NCI-H460 (cell line): ENCODE measurements around the gene SNX30. TPM values are rescaled to one million over a fixed set of nuclear protein-coding genes. Genes with fewer than 3 reads are reported as not detected.

Experiments used
- DNase-seq: peaks from one replicate; pipeline ENCODE4 v3.0.0-alpha.2; 2016; ENCODE audit warnings: low read depth; ENCODE audit errors: extremely low read depth
- total RNA-seq: library from RNA; depleted of rRNA; stranded (reverse); fragments of >200 nt; shearing (Covaris generic); gene quantifications from 2 replicates; pipeline ENCODE4 v1.2.3, GENCODE V29; 2014

The SNX30 gene
- total RNA-seq, 1 experiment from 2014 or later: 8.2 TPM

GRCh38 chr9:112751056-112751795, 666 bp downstream of the SNX30 start:
- DNase-seq: no peak

DNA sequence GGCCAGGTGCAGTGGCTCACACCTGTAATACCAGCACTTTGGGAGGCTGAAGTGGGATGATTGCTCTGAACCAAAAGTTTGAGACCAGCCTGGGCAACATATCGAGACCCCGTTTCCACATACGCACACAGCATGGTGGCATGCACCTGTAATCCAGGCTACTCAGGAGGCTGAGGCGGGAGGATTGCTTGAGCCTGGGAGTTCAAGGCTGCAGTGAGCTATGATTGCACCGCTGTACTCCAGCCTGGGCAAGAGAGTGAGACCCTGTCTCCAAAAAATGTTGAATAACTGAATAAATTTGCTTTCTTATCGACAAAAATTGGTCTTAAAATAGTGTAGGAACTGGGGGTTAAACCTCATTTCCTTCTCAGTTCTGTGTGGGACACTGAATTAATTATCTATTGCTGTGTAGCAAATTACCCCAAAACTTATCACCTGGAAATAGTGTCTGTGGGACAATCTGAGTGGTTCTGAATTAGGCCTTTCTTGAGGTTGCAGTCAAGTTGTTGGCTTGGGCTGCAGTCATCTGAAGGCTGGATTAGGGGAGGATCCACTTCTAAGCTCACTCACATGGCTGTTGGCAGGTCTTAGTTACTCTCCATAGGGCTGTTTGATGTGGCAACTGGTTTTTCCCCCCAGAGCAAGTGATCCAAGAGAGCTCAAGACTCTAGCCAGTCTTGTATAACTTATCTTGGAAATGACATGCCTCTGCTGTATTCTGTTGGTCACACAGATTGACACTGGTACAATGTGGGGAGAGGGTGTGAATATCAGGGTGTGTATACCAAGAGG, 2.0 kb downstream of the SNX30 start:
- no peak for DNase-seq

DNA sequence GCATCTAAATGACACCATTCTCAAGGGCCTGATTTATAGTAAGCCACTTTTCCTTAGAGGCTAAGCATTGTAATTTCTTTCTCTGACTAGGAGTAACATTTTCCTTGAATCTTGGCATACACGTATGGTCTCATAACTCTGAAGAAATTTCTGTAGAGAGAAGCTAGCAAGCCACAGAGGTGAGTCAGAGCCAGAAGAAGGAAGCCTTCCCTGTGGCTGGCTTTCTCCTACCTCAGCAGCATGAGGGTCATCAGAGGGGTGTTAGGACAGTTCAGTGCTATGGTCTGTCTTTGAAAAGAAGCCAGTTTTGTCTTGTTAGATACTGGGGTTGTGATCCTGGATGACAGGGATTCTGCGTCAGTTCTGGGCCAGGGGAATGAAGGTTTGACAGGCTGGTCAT, 3.2 kb downstream of the SNX30 start:
- no peak for DNase-seq

DNA sequence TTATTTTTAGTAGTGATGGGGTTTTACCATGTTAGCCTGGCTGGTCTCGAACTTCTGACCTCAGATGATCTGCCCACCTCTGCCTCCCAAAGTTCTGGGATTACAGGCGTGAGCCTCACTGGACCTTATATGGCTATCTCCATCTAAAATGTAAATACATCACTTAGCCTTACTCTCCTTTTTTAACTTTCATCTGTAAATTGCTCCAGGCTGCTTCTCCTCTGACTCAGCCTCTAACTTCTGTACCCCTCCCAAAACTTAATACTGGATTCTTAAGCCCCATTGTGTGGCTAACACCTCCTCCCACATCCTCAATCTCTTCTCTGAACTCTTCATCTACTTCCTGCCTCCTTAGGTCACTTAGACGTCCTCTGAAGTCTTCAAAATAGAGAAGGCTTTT, 4.0 kb downstream of the SNX30 start:
- no peak for DNase-seq

DNA sequence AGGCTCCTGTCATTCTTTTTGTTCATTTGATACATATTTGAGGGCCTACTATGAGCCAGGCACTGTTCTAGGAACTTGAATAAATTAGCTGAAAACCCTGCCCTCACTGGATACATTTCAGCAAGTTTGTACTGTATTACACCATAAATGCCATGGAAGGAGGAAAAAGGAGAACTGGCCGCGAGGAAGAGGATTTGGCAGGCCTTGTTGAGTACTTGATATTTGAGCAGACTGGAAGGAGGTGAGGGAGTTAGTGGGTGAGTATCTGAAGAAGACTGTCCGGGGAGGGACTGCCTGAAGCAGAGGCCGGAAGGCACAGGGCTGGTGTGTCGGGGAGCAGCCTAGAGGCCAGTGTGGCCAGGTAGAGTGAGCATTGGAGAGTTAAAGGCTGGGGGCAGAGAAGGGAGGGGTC, 4.5 kb downstream of the SNX30 start:
- DNase-seq: no peak

DNA sequence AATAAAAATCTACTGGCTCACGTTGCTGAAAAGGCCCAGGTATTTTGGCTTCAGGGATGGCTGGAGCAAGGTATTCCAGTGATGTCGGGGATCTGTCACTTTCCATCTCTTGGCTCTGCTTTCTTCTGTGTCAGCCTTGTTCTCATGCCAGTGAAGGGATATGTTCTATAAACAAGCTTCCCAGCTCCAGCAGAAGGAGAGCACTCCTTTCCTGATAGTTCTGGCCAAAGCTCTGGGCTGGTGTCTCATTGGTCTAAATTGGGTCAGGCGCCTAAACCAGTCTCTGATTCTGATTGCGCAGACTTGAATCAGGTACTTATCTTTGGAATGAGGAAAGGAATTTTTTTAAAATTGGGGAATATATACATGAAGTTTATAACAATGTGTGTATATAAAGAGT, 5.1 kb downstream of the SNX30 start:
- no peak for DNase-seq

GRCh38 chr9:112757282-112757883, 6.8 kb downstream of the SNX30 start:
- no peak for DNase-seq

DNA sequence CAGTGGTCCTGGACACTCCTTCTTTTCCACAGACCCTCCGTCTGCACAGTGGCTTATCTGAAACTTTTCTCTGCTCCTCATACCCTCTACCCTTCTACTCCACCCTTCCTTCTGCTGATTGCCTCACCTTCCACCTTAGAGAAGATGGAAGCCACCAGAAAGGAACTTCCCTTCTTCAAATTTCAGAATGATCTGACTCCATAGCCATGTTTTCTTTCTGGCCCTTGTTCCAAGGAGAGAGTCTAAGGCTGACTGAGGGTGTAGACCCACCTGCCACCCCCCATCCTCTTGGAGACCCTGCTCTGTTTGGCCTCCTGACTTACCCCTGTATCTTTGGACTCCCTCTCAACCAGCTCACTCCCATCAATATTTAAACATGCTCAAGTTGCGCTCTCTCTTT, 7.4 kb downstream of the SNX30 start:
- no peak for DNase-seq

DNA sequence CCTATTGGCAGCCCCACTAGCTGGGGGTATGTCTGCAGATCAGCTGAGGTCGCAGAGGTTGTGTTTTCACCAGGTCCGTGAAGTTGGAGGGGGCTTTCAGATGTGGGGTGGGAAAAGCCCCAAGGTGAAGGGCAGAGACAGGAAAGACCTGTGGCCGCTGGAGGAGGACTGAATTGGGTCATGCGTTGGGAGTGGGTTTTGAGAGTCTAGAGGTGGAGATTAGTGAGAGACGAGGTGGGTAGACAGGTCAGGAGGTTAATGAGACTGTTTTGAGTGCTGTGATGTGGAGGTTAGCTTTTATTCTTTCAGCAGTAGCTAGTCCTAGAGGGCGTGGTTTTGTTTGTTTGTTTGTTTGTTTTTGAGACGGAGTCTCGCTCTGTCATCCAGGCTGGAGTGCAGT, 10.3 kb downstream of the SNX30 start:
- DNase-seq: no peak

DNA sequence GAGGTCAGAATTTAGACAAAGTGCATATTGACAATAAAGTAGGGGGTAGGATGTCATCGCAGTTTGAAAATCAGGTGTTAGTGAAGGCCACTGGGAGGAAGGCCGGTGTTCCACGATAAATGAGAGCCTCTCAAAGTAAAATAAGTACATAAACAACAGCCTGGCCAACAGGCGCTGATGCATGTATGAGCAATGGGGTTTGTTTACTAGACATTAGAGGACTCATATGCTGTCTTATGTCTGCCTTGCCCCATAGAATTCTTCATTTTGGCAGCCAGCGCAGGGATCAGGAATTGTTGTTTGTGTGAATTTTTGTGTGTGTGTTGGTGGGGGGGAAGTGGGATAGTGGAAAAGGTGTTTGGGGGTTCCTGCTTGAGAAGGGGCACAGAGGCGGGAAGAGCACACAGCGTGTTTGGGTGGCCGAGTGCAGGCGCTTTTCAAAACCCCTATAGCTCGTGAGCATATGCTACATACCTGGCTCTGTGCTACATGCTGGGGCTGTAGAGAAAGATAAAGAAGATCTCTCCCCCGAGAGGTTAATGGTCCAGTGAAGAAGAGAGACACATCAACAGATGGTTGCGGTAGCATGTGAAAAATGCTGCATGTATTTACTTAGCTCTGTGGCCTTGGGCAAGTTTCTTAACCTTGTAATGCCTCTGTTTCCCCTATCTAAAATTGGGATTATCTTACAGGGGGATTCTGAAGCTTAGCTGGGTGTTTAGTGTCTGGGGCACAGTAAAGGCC, 11.5 kb downstream of the SNX30 start:
- DNase-seq: no peak

DNA sequence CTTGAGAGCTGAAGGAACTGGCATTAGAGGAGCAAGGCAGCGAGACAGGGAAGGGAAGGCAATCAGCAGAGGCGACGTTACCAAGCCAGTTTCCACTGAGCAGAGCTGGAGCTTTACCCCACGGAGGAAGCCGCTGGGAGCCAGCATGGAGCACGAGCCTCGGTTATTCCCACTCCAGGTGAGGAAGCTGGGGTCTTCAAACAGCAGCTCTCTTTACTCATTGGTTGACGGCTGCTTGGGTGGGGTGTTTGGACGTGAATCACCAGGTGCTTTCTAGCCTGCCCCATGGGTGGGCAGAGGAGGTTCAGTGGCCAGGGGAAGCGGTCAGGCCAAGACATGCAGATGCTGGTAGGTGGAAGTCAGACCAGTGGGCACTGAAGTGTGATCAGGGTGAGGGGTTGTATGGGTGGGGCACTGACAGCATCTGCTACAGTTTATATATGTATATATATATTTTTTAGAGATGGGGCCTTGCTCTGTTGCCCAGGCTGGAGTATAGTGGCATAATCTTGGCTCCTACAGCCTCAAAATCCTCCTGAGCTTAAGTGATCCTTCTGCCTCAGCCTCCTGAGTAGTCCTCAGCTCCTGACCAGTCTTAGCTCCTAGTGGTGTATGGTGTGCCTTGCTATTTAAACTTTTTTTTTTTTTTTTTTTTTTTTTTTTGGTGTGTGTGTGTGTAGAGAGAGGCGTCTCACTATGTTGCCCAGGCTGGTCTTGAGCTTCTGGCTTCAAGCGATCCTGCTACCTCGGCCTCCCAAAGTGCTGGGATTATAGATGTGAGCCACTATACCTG, 12.4 kb downstream of the SNX30 start:
- no peak for DNase-seq

GRCh38 chr9:112764344-112764743, 13.8 kb downstream of the SNX30 start:
- no peak for DNase-seq

GRCh38 chr9:112764837-112765236, 14.3 kb downstream of the SNX30 start:
- DNase-seq: no peak

DNA sequence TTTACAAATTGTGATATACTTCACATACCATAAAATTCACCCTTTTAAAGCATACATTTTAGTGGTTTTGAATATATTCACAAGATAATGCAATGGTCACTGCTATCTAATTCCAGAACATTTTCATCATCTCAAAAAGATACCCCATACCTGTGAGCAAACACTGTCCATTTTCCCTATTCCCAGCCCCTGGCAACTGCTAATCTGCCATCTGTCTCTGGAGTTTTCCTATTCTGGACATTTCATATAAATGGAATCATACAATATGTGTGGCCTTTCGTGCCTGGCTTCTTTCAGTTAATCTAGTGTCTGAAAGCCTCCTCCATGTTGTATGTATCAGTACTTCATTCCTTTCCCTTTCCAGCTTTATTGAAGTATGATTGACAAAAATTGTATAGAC, 14.7 kb downstream of the SNX30 start:
- DNase-seq: no peak

GRCh38 chr9:112771359-112772214, 21.0 kb downstream of the SNX30 start:
- no peak for DNase-seq

- DNase-seq: no peak
Observed at GRCh38 chr9:112772215-112772509, 21.6 kb downstream of the SNX30 start.

DNA sequence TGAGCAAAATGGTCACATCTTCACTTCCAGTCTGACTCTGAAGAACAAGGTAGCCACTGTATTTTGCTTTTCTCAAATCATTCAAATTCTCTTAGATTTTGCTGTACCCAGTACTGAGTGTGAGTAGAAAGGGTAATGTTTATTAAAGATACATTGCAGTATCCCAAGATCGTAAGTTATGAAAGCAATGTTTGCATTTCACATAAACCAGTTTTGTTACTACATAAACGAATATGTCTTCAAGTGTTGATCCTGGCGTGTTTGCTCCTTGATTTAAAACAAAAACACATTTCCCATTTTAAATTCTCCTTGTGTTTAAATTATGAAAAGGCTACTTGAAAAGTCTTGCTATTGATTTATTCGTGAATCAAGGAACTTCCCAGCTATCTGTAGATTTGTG, 22.0 kb downstream of the SNX30 start:
- no peak for DNase-seq

DNA sequence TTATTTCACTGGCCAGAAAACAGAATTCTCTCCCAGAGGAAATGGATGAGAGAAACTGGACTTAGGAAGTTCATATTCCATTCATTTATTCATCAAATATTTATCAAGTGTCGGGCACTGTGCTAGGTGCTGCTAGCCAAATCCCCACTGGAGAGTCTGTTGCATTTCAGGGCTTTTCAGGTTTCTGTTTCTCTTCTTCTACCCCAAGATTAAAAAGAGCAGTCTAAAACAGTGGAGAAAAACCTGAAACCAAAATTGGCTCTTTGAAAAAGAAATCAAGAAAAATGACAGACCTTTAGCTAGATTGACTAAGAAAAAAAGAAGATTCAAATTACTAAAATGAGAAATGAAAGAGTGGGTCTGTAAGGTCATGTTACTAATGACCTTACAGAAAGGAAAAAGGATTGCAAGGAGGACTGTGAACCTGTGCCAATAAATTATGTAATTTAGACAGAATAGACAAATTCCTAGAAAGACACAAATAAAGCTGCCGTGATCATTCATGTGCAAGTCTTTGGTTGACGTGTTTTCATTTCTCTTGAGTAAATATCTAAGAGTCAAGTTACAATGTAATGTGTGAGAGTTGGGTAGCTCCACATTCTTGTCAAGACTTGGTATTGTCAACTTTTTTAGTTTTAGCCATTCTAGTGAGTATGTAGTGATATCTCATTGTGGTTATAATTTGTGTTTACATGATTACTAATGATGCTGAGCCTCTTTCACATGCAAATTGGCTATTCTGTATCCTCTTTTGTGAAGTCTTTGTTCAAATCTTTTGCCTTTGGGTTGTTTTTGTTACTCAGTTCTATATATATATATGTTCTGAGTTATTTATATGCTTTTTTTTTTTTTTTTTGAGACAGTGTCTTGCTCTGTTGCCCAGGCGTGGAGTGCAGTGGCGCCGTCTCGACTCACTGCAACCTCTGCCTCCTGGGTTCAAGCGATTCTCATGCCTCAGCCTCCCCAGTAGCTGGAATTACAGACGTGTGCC, 23.7 kb downstream of the SNX30 start:
- no peak for DNase-seq
